GM10266 (cell line): ENCODE results near the gene RAVER1.
"Not testable (repeated sequence)": the region's sequence is repeated elsewhere in the genome, so short reads cannot be mapped to it uniquely, and the experiment has no call there.

Experiments
- DNase-seq: peaks from one replicate; pipeline ENCODE4 v3.0.0; 2012; ENCODE audit errors: extremely low spot score
- CTCF ChIP-seq: IDR thresholded peaks from 2 replicates; pipeline ENCODE4 v1.5.1; 2012; ENCODE audit warnings: mild to moderate bottlenecking, low read depth; ENCODE audit not compliant: control insufficient read depth, insufficient read depth; ENCODE audit errors: missing control alignments

Gene RAVER1, protein sequence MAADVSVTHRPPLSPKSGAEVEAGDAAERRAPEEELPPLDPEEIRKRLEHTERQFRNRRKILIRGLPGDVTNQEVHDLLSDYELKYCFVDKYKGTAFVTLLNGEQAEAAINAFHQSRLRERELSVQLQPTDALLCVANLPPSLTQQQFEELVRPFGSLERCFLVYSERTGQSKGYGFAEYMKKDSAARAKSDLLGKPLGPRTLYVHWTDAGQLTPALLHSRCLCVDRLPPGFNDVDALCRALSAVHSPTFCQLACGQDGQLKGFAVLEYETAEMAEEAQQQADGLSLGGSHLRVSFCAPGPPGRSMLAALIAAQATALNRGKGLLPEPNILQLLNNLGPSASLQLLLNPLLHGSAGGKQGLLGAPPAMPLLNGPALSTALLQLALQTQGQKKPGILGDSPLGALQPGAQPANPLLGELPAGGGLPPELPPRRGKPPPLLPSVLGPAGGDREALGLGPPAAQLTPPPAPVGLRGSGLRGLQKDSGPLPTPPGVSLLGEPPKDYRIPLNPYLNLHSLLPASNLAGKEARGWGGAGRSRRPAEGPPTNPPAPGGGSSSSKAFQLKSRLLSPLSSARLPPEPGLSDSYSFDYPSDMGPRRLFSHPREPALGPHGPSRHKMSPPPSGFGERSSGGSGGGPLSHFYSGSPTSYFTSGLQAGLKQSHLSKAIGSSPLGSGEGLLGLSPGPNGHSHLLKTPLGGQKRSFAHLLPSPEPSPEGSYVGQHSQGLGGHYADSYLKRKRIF

GRCh38 chr19:10332965-10333757 lies at the start of gene RAVER1:
Gene RAVER1 (minus strand): TSS chr19:10333529. CDS start chr19:10333507, 22 bp downstream.
- TF ChIP-seq CTCF: no peak

DNA sequence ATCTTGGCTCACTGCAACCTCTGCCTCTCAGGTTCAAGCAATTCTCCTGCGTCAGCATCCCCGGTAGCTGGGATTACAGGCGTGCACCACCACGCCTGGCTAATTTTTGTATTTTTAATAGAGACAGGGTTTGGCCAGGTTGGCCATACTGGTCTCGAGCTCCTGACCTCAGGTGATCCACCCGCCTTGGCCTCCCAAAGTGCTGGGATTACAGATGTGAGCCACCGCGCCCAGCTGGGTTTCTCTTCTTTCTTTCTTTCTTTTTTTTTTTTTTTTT lies 49.8 kb upstream of the RAVER1 start:
- not testable (repeated sequence) for DNase-seq

More at GRCh38 chr19:10332965-10333757, at the start of gene RAVER1:
- peak; percentile 99 for DNase-seq

GRCh38 chr19:10380313-10381102 lies 47.2 kb upstream of the RAVER1 start, which contains the start of gene TYK2:
Gene TYK2 (minus strand): TSS chr19:10380572. CDS start chr19:10378406, 2,166 bp downstream.
- TF ChIP-seq CTCF: no peak

GRCh38 chr19:10379880-10380312 lies 46.6 kb upstream of the RAVER1 start:
- DNase-seq: no peak
- TF ChIP-seq CTCF: no peak

More at GRCh38 chr19:10380313-10381102, 47.2 kb upstream of the RAVER1 start, which contains the start of gene TYK2:
- peak; percentile 99 for DNase-seq

GRCh38 chr19:10378124-10378523 lies 44.8 kb upstream of the RAVER1 start:
- DNase-seq: no peak
- no peak for TF ChIP-seq CTCF

GRCh38 chr19:10377140-10377640 lies 43.9 kb upstream of the RAVER1 start:
- not testable (repeated sequence) for DNase-seq

- no peak for TF ChIP-seq CTCF
- DNase-seq: no peak
Observed at GRCh38 chr19:10374931-10375330, 41.6 kb upstream of the RAVER1 start.
